ENCODE results near the gene KRT84. TPM values are rescaled to one million over a fixed set of nuclear protein-coding genes. Genes with fewer than 3 reads are reported as not detected.

KRT84 gene
- polyA plus RNA-seq, 3 donors, result not detected

- no peak for TF ChIP-seq CTCF (IDR thresholded peaks at IDR 0.05)
- H3K4me1 Mint-ChIP-seq, result no peaks in the 10 kb centered on the region
- no peak overlapping the region for H3K4me3 Mint-ChIP-seq
- Histone ChIP-seq H3K27ac (ENCODE audit: low read depth in 1 of 2, low read length in 2 of 2) (no peak overlapping the region), H3K4me3 (replicated peaks in 1 of 3; ENCODE audit: low read depth in 2 of 3, low read length in 3 of 3) (no peak overlapping the region), H3K79me2 (ENCODE audit: insufficient read depth, low read length) (no peaks in the 10 kb centered on the region), H3K4me1 (ENCODE audit: control insufficient read depth in 1 of 2, insufficient read depth in 2 of 2, low read length in 2 of 2) (no peaks in the 10 kb centered on the region), H3K9me3 (replicated peaks in 1 of 2; ENCODE audit: control insufficient read depth in 1 of 2, insufficient read depth in 1 of 2, low read length in 2 of 2) (no peaks in the 10 kb centered on the region), H3K36me3 (replicated peaks in 1 of 2; ENCODE audit: control insufficient read depth in 1 of 2, insufficient read depth in 2 of 2, low read length in 2 of 2) (no peaks in the 10 kb centered on the region), H3K9ac (ENCODE audit: insufficient read depth, low read length, poor library complexity, severe bottlenecking) (no peak overlapping the region), H3K4me2 (replicated peaks; ENCODE audit: extremely low read depth, low read length, poor library complexity, severe bottlenecking) (no peak overlapping the region), H2AFZ (ENCODE audit: insufficient read depth, low read depth, low read length, poor library complexity, severe bottlenecking) (no peak overlapping the region), H3K27me3 (ENCODE audit: control insufficient read depth in 2 of 2, insufficient read depth in 2 of 2, low read length in 2 of 2) (no peaks in the 10 kb centered on the region), H4K20me1 (ENCODE audit: insufficient read depth, low read length) (no peaks in the 10 kb centered on the region)
- DNase-seq, result no peak
- H3K36me3 Mint-ChIP-seq, result no peaks in the 10 kb centered on the region
- H3K27ac Mint-ChIP-seq, result no peak overlapping the region
- intact Hi-C loops (cut with micrococcal nuclease), result no loop called here
- peaks cover 4 to 8% (median 7%) of the 10 kb centered on the region in 3 donors for H3K27me3 Mint-ChIP-seq (ENCODE audit: low read depth in 3 of 3)
- WGBS (ENCODE audit: insufficient coverage), result 100% methylated on average over 1 of the region's 1 CpG
- peaks cover 0 to 2% (median 0%) of the 10 kb centered on the region in 7 donors for H3K9me3 Mint-ChIP-seq
These were observed 12.7 kb upstream of the KRT84 start for GRCh38 chr12:52398176-52398575.

- Histone ChIP-seq H3K27ac (ENCODE audit: low read depth in 1 of 2, low read length in 2 of 2) (no peak overlapping the region), H3K79me2 (ENCODE audit: insufficient read depth, low read length) (no peaks in the 10 kb centered on the region), H3K36me3 (replicated peaks in 1 of 2; ENCODE audit: control insufficient read depth in 1 of 2, insufficient read depth in 2 of 2, low read length in 2 of 2) (no peaks in the 10 kb centered on the region), H3K4me1 (ENCODE audit: control insufficient read depth in 1 of 2, insufficient read depth in 2 of 2, low read length in 2 of 2) (no peaks in the 10 kb centered on the region), H3K4me2 (replicated peaks; ENCODE audit: extremely low read depth, low read length, poor library complexity, severe bottlenecking) (no peak overlapping the region), H4K20me1 (ENCODE audit: insufficient read depth, low read length) (no peaks in the 10 kb centered on the region), H3K27me3 (ENCODE audit: control insufficient read depth in 2 of 2, insufficient read depth in 2 of 2, low read length in 2 of 2) (no peaks in the 10 kb centered on the region), H2AFZ (ENCODE audit: insufficient read depth, low read depth, low read length, poor library complexity, severe bottlenecking) (no peak overlapping the region), H3K4me3 (replicated peaks in 1 of 3; ENCODE audit: low read depth in 2 of 3, low read length in 3 of 3) (no peak overlapping the region), H3K9me3 (replicated peaks in 1 of 2; ENCODE audit: control insufficient read depth in 1 of 2, insufficient read depth in 1 of 2, low read length in 2 of 2) (no peaks in the 10 kb centered on the region), H3K9ac (ENCODE audit: insufficient read depth, low read length, poor library complexity, severe bottlenecking) (no peak overlapping the region)
- no peak for DNase-seq
- Mint-ChIP-seq H3K4me1 (no peaks in the 10 kb centered on the region), H3K27ac (no peak overlapping the region), H3K27me3 (ENCODE audit: low read depth in 3 of 3) (peaks cover 2 to 11% (median 5%) of the 10 kb centered on the region in 3 donors), H3K4me3 (no peak overlapping the region), H3K36me3 (no peaks in the 10 kb centered on the region), H3K9me3 (peaks cover 0 to 2% (median 0%) of the 10 kb centered on the region in 7 donors)
- TF ChIP-seq CTCF (IDR thresholded peaks at IDR 0.05), result no peak
- intact Hi-C loops (cut with micrococcal nuclease), result no loop called here
- WGBS (ENCODE audit: insufficient coverage), result 82% methylated on average over 8 of the region's 8 CpGs
These were observed 11.2 kb upstream of the KRT84 start for GRCh38 chr12:52396656-52397055.

Data from CD14-positive monocyte (primary cell).